ENCODE results near the gene SFT2D2.

SFT2D2 gene

DNA sequence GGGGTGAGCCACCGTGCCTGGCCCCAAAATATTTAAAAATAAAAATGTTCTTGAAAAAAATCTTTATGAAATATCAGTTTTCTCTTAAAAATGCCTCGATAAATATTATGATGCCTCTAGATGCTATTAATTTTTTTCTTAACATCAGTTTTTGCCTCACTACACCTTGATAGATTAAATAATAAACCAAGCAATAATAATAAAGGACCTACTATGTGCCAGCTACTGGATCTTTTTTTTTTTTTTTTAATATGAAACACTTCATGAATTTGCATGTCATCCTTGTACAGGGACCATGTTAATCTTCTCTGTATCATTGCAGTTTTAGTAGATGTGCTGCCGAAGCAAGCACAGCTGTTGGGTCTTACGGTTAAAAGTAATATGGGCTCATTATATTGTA lies 37.3 kb downstream of the SFT2D2 start:
- H3K9me3 ChIP-seq, result no peaks in the 10 kb centered on the region; the same call in none of the 2 replicates
- no peaks in the 10 kb centered on the region; the same call in 1 of the 2 replicates for H3K36me3 ChIP-seq (replicated peaks)
- H3K27me3 ChIP-seq (ENCODE audit: low read depth), result no peaks in the 10 kb centered on the region
- in situ Hi-C loops (cut with MboI; ENCODE audit: low sequenced_read_pairs), result no loop called here
- no peak for DNase-seq (ENCODE audit: low spot score in 2 of 2)
- H3K4me3 ChIP-seq, result no peak overlapping the region
- peaks cover 8% of the 10 kb centered on the region for H3K4me1 ChIP-seq

DNA sequence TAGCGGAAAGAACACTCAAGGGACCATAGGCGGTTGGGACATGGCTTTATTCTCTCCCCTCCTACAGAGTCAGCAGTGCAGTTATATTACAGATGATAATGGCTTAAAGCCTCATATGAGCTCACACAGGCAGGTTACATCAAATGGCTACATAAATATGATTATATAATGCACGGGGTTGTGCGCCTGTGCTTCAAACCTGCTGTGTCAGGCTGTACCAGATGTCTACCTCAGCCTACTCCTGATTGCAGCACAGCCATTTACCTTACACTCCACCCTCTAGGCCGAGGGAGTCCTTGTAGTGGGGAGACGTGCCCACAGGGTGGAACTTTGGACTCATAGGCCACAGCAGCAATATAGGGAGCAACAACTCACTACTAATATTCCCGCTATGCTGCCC lies 38.5 kb downstream of the SFT2D2 start:
- in situ Hi-C loops (cut with MboI; ENCODE audit: low sequenced_read_pairs), result no loop called here
- no peak overlapping the region for H3K4me3 ChIP-seq
- peaks cover 6% of the 10 kb centered on the region for H3K4me1 ChIP-seq
- H3K9me3 ChIP-seq, result no peaks in the 10 kb centered on the region; the same call in none of the 2 replicates
- no peaks in the 10 kb centered on the region for H3K27me3 ChIP-seq (ENCODE audit: low read depth)
- no peak for DNase-seq (ENCODE audit: low spot score in 2 of 2)
- no peaks in the 10 kb centered on the region for H3K36me3 ChIP-seq (replicated peaks)

DNA sequence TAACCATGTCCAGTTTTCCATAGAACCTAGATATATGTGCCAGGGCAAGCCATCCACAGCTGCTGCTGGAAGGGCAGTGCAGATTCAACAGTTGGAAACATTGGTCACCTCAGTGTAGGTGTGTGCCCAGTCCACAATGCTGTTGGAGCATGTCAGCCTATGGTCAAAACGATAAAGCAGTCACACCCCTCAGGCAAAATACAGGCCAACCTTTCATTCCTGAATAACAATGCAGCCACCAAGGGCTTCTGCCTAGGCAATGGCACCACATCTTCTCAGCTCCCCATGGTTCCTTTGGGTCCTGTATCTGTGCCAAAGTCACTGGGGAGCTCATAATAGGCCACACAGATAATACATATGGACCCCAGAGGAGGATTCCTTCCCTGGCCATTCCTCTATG lies 39.8 kb downstream of the SFT2D2 start:
- no peaks in the 10 kb centered on the region for H3K36me3 ChIP-seq (replicated peaks)
- H3K9me3 ChIP-seq, result no peaks in the 10 kb centered on the region; the same call in none of the 2 replicates
- H3K4me3 ChIP-seq, result no peak overlapping the region
- no peak for DNase-seq (ENCODE audit: low spot score in 2 of 2)
- H3K27me3 ChIP-seq (ENCODE audit: low read depth), result no peaks in the 10 kb centered on the region
- in situ Hi-C loops (cut with MboI; ENCODE audit: low sequenced_read_pairs), result no loop called here
- no peaks in the 10 kb centered on the region for H3K4me1 ChIP-seq

DNA sequence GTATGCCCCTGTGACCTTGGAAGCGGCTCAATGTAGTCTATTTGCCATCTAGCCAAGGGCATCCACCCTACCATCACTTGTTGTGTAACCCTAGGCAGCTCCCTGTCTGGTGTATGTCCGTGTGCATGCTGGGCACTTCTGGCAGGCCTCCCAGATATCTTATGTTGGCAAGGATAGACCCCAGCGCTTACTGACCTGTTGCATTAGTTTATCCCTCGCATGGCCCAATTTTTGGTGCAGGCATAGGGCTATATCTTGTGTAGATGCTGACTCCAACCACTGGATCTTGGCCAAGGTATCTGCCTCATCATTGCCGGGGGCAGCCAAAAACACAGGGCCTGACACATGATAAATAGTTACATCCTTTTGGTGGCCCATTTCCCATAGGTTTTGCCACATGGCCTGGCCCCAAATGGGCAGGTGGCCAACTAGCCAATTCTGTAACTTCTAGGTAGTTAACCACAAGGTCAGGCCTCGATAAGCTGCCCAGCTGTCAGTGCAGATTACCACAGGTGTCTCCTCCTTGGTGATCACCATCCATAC lies 40.9 kb downstream of the SFT2D2 start:
- in situ Hi-C loops (cut with MboI; ENCODE audit: low sequenced_read_pairs), result no loop called here
- no peaks in the 10 kb centered on the region for H3K4me1 ChIP-seq
- H3K36me3 ChIP-seq (replicated peaks), result no peaks in the 10 kb centered on the region
- DNase-seq (ENCODE audit: low spot score in 2 of 2), result no peak
- no peak overlapping the region for H3K4me3 ChIP-seq
- no peaks in the 10 kb centered on the region for H3K27me3 ChIP-seq (ENCODE audit: low read depth)
- H3K9me3 ChIP-seq, result no peaks in the 10 kb centered on the region; the same call in none of the 2 replicates

DNA sequence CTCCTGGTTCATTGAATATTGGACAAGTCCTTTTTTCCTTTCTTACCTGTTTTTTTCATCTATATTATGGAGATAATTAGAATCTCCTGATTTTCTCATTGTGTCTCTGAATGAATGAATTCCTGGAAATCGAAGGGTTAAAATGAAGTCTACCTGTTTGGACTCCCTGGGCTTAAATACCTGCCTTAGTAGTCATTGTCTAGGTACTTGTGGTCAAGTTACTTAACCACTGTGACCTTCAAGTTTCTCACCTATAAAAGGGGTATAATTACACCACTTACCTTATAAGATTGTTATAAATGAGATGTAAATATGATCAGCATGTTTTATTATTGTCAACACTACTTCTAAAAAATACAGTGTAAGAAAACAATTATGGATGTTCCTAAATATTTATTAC lies 45.8 kb downstream of the SFT2D2 start:
- H3K4me1 ChIP-seq, result no peaks in the 10 kb centered on the region
- no peak overlapping the region for H3K4me3 ChIP-seq
- no peaks in the 10 kb centered on the region for H3K27me3 ChIP-seq (ENCODE audit: low read depth)
- in situ Hi-C loops (cut with MboI; ENCODE audit: low sequenced_read_pairs), result no loop called here
- DNase-seq (ENCODE audit: low spot score in 2 of 2), result no peak
- H3K9me3 ChIP-seq, result no peaks in the 10 kb centered on the region
- no peaks in the 10 kb centered on the region for H3K36me3 ChIP-seq (replicated peaks)

DNA sequence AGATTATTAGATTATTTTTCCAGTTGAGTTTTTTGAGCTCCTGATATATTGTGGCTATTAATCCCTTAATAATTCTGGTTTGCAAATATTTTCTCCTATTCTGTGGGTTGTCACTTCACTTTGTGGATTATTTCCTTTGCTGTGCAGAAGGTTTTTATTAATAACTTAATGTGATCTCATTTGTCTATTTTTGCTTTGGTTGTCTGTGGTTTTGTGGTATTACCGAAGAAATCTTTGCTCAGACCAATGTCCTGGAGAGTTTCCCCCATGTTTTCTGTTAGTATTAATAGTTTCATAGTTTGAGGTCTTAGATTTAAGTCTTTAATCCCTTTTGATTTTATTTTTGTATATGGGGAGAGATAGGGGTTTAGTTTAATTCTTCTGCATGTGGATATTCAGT lies 47.8 kb downstream of the SFT2D2 start:
- in situ Hi-C loops (cut with MboI; ENCODE audit: low sequenced_read_pairs), result no loop called here
- Histone ChIP-seq H3K36me3 (replicated peaks) (no peaks in the 10 kb centered on the region), H3K9me3 (no peaks in the 10 kb centered on the region), H3K27me3 (ENCODE audit: low read depth) (no peaks in the 10 kb centered on the region), H3K4me1 (no peaks in the 10 kb centered on the region), H3K4me3 (no peak overlapping the region)
- no peak for DNase-seq (ENCODE audit: low spot score in 2 of 2)

DNA sequence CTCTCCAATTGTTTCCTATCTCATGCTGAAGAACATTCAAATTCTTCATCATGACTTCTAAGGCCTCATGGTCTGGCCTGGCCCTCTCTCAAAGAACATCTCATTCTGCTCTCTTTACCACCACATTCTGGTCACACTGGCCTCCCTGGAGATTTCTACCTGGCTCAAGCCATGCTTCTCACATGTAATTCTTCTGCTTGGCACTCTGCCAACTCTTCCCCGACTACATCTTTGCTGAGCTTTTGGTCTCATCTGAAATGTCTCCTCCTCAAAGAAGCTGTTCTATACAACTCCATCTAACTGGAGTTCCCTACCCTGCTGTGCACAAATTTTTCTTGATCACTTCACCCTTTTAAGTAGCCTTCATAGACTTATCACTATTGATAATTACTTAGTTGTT lies 53.4 kb downstream of the SFT2D2 start:
- no peak overlapping the region for H3K4me3 ChIP-seq
- DNase-seq (ENCODE audit: low spot score in 2 of 2), result no peak

DNA sequence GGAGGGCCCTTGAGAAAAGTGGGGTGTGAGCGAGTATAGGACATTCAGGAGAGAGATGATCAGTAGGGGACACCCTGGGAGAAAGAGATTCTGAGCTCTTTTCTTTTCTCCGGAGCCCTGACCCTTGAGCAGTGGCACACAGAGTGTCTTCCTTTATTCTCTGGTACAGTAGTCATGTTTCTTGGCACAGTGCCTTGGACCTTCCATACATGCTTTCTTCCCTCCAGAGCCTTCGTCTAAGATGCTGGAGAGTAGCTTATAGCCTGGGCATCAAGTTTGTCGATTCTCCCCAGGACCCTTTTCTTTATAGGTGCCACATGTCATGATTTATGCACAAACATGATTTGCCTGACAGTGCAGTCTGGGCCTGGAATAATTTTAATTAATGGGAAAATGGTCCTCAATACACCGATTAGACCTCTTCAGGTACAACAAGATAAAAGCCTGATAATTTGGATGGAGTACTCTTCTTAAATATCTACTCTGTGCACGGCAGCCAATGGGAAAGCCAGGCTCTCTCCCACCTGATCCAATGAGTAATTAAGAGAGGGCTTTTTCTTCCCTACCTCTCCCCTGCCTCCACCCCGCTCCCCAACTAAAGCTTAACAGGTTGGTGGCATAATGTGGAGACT lies 54.6 kb downstream of the SFT2D2 start, which contains the start of gene TBX19:
Gene TBX19 (plus strand): TSS at position 582 of the 632 bp plus-strand sequence. CDS start 214 bp downstream, outside the sequence.
- DNase-seq (ENCODE audit: low spot score in 2 of 2), result no peak
- no peak within 1 kb of the TSS for H3K4me3 ChIP-seq
- H3K4me1 ChIP-seq, result no peaks in the 10 kb centered on the region
- in situ Hi-C loops (cut with MboI; ENCODE audit: low sequenced_read_pairs), result no loop called here
- no peaks in the 10 kb centered on the region for H3K36me3 ChIP-seq (replicated peaks)
- H3K9me3 ChIP-seq, result no peaks in the 10 kb centered on the region
- no peaks in the 10 kb centered on the region for H3K27me3 ChIP-seq (ENCODE audit: low read depth)

More for the DNA sequence above, 53.4 kb downstream of the SFT2D2 start:
- in situ Hi-C loops (cut with MboI; ENCODE audit: low sequenced_read_pairs), result no loop called here
- Histone ChIP-seq H3K9me3 (no peaks in the 10 kb centered on the region), H3K27me3 (ENCODE audit: low read depth) (no peaks in the 10 kb centered on the region), H3K4me1 (no peaks in the 10 kb centered on the region), H3K36me3 (replicated peaks) (no peaks in the 10 kb centered on the region)

DNA sequence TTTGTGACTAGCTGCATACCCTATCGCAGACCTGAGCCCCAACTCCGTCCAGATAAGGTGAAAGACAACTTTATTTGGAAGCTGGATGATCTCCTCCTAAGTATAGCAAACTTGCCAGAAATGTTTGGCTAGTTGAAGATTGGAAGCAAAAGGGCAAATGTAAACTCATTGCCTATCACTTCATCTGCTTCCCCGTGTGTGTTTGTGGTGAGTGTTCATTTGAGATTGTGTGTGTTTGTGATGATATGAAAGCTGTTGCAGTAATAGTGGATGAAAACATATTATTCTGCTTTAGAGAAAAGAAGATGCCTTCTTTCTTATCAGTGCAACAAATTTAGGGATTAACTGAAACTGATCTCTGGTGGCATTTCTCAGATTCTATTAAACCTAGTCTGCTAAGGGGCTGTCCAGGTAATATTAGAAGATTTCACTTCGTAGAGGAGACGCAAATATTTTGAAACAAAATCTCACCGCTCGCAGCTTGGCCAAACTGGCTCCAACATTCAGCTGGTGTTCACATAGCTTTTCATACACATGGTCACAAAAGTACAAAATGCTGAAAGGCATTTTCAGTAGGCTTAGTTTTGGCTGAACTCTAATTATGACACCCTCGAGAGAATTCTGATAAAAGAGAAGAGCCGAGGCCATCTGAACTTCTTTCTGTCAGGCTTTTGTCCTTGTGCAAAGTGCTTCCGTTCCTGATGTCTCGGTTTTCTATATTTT lies 56.0 kb downstream of the SFT2D2 start:
- no peak for DNase-seq (ENCODE audit: low spot score in 2 of 2)
- no peak overlapping the region for H3K4me3 ChIP-seq
- H3K4me1 ChIP-seq, result peaks cover 3% of the 10 kb centered on the region; the same call in 1 of the 2 replicates
- in situ Hi-C loops (cut with MboI; ENCODE audit: low sequenced_read_pairs), result no loop called here
- no peaks in the 10 kb centered on the region for H3K9me3 ChIP-seq
- H3K27me3 ChIP-seq (ENCODE audit: low read depth), result no peaks in the 10 kb centered on the region
- no peaks in the 10 kb centered on the region for H3K36me3 ChIP-seq (replicated peaks)

DNA sequence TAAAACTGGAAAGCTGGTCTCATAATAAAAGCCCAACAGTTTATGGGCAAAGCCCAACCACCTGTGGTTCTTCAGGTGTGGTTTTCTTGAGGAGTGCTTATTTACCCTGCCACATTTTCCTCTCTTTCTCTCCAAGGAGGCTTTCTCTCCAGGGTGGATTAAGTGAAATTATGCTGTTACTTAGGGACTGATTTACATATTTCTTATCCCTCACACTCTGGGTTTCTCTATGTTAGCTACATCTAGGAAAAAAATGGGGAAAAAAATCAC lies 59.7 kb downstream of the SFT2D2 start:
- peak; percentile 42 to 55 for DNase-seq (ENCODE audit: low spot score in 2 of 2)
- H3K9me3 ChIP-seq, result no peaks in the 10 kb centered on the region
- H3K4me1 ChIP-seq, result peaks cover 14% of the 10 kb centered on the region
- no peaks in the 10 kb centered on the region for H3K27me3 ChIP-seq (ENCODE audit: low read depth)
- in situ Hi-C loops (cut with MboI; ENCODE audit: low sequenced_read_pairs), result no loop called here
- H3K36me3 ChIP-seq (replicated peaks), result no peaks in the 10 kb centered on the region
- H3K4me3 ChIP-seq, result no peak overlapping the region

DNA sequence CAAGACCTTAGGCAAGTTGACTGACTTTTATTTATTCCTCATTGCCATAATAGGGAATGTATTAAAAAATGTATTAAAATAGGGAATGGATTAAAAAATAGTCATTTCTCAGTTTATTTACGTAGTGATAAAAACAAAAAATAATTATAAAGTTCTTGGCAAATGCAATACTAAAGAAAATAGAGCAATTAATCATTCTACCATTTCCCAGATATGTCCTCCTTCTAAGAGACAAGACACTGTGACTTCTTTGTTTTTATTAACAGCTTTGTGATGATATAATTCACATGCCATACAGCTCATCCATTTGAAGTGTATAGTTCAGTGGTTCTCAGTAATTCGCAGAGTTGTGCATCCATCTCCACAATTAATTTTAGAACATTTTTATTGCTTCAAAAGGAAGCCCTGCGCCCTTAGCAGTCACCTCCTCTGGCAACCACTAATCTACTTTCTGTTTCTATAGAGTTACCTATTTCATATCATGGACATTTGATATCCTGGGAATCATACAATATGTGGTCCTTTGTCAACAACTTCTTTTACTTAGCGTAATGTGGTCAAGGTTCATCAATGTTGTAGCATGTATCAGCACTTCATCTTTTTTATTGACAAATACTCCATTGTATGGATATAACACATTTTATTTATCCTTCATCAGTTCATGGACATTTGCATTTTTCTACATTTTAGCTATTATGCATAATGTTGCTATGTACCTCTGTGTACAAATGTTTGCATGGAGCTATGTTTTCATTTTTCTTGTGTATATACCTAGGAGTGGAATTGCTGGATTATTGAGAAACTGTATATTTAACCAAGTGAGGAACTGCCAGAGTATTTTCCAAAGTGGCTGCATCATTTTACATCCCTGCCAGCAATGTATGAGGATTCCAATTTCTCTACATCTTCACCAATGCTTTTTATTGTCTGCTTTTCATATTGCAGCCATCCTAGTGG lies 60.4 kb downstream of the SFT2D2 start:
- Histone ChIP-seq H3K4me1 (peaks cover 14% of the 10 kb centered on the region), H3K27me3 (ENCODE audit: low read depth) (no peaks in the 10 kb centered on the region), H3K9me3 (no peaks in the 10 kb centered on the region), H3K36me3 (replicated peaks) (no peaks in the 10 kb centered on the region), H3K4me3 (no peak overlapping the region)
- in situ Hi-C loops (cut with MboI; ENCODE audit: low sequenced_read_pairs), result no loop called here
- DNase-seq (ENCODE audit: low spot score in 2 of 2), result no peak

DNA sequence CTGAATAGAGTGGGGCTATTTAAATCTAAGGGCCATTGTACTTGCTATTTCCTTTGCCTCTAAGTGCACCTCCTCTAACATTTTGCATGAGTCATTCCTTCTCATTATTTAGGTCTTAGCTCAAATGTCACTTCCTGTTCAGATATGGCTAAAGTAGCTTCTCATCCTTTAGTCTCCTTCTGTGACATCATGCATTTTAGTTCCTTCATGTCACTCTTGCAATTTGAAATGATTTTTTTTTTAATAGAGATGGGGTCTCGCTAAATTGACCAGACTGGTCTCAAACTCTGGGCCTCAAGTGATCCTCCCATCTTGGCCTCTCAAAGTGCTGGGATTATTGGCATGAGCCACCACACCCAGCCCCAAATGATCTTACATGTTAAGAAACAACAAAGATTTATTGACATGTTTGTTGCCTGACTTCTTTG lies 61.4 kb downstream of the SFT2D2 start:
- Histone ChIP-seq H3K27me3 (ENCODE audit: low read depth) (no peaks in the 10 kb centered on the region), H3K4me1 (peaks cover 14% of the 10 kb centered on the region), H3K36me3 (replicated peaks) (no peaks in the 10 kb centered on the region), H3K9me3 (no peaks in the 10 kb centered on the region), H3K4me3 (no peak overlapping the region)
- in situ Hi-C loops (cut with MboI; ENCODE audit: low sequenced_read_pairs), result no loop called here
- peak in 1 of 2 experiments; percentile 38 for DNase-seq (ENCODE audit: low spot score in 2 of 2)

DNA sequence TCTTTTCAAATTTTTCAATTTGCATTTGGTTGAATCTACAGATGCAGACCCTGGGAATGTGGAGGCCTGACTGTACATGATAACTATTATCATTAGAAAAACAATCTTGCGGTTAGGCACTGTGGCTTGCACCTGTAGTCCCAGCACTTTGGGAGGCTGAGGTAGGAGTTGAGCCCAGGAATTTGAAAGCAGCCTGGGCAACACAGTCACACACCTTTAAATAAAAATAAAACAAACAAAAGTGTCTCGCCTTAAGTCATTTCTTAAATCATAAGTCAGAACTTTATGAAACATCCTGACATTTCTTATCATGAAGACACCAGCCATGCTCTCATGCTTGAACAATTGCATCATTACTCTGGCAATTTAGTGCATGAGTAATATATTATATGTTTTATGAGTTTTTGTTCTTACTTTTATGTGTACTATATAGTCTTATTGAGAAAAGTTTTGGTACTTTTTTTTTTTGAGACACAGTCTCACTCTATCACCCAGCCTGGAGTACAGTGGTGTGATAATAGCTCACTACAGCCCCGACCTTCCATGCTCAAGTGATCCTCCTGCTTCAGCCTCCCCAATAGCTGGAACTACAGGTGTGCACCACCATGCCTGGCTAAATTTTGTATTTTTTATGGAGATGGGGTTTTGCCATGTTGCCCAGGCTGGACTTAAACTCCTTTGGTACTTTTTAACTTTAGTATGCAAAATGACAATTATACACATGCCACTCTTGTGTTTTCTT lies 62.7 kb downstream of the SFT2D2 start:
- in situ Hi-C loops (cut with MboI; ENCODE audit: low sequenced_read_pairs), result no loop called here
- H3K4me1 ChIP-seq, result peaks cover 14% of the 10 kb centered on the region
- no peaks in the 10 kb centered on the region for H3K27me3 ChIP-seq (ENCODE audit: low read depth)
- no peaks in the 10 kb centered on the region for H3K36me3 ChIP-seq (replicated peaks)
- H3K9me3 ChIP-seq, result no peaks in the 10 kb centered on the region
- no peak for DNase-seq (ENCODE audit: low spot score in 2 of 2)
- H3K4me3 ChIP-seq, result no peak overlapping the region
